Endothelial cell of umbilical vein (primary cell): ENCODE results near the gene FBLN2. TPM values are rescaled to one million over a fixed set of nuclear protein-coding genes. Genes with fewer than 3 reads are reported as not detected.

Source experiments
- BruUV-seq: library from RNA; stranded (reverse); fragments of 400-500 nt; replicated peaks from 2 replicates; lab custom pipeline; 2021; lab: Mats Ljungman, UMichigan
- CTCF ChIA-PET: fragments of 300-600, 350-600 bp; sonication (Branson Sonifier 250); formaldehyde crosslinking; loops from one replicate; lab custom pipeline; 2021; ENCODE audit warnings: antibody characterized with exemption, inconsistent platforms; lab: Charles Lee
- POLR2A ChIA-PET: fragments of 300-600, 350-600 bp; sonication (Branson Sonifier 250); formaldehyde crosslinking; loops from one replicate; lab custom pipeline; 2021; ENCODE audit warnings: antibody characterized with exemption, inconsistent platforms; lab: Charles Lee
- DNase-seq: peaks from one replicate; pipeline ENCODE4 v3.0.0-alpha.2; 2011; ENCODE audit warnings: low read depth, low spot score
- FAIRE-seq: peaks from 2 replicates; lab custom pipeline; 2011; peaks lifted over from hg19 to GRCh38; lab: Jason Lieb, UNC
- H2AFZ ChIP-seq: 2 replicates; pipeline ENCODE4 v1.6.0; 2012; ENCODE audit warnings: low read depth, low read length, control low read depth, inconsistent platforms
- H3K27ac ChIP-seq: 2 replicates; pipeline ENCODE4 v1.5.1; 2011; ENCODE audit warnings: low read depth, mild to moderate bottlenecking, control low read depth, low read length, moderate library complexity; ENCODE audit not compliant: insufficient read depth
- H3K27me3 ChIP-seq, 2 experiments: 2 replicates each; pipeline versions ENCODE4 v1.6.0 to v1.6.1; 2011; ENCODE audit warnings: low read length in 2 of 2, mixed read lengths in 1 of 2; ENCODE audit not compliant: control insufficient read depth in 2 of 2, insufficient read depth in 2 of 2
- H3K36me3 ChIP-seq, 2 experiments: 2 replicates in 1 of 2; 3 replicates in 1 of 2; pipeline ENCODE4 v1.5.1; 2011; ENCODE audit warnings: low read length in 2 of 2, mild to moderate bottlenecking in 1 of 2, moderate library complexity in 1 of 2; ENCODE audit not compliant: control insufficient read depth in 2 of 2, insufficient read depth in 2 of 2; ENCODE audit errors: extremely low read depth in 1 of 2
- H3K4me1 ChIP-seq: 3 replicates; pipeline ENCODE4 v1.5.1; 2011; ENCODE audit warnings: mild to moderate bottlenecking, low read length; ENCODE audit not compliant: control insufficient read depth, insufficient read depth; ENCODE audit errors: extremely low read depth
- H3K4me2 ChIP-seq: 2 replicates; pipeline ENCODE4 v1.6.1; 2011; ENCODE audit warnings: low read length, control low read depth, mixed read lengths; ENCODE audit not compliant: insufficient read depth
- H3K4me3 ChIP-seq, 3 experiments: fragments of 200-600 bp in 1 of 3; sonication (generic), shearing (Covaris generic) in 1 of 3; replicated peaks in 1 of 3; 2 replicates each; pipeline ENCODE4 v1.5.1; 2011 to 2016; ENCODE audit warnings: control low read depth in 3 of 3, low read length in 3 of 3, mild to moderate bottlenecking in 2 of 3, inconsistent platforms in 1 of 3, low read depth in 1 of 3, moderate library complexity in 1 of 3; ENCODE audit not compliant: insufficient read depth in 1 of 3
- H3K79me2 ChIP-seq: 2 replicates; pipeline ENCODE4 v1.6.0; 2012; ENCODE audit warnings: low read length, inconsistent platforms; ENCODE audit not compliant: control insufficient read depth, insufficient read depth
- H3K9ac ChIP-seq: replicated peaks from 2 replicates; pipeline ENCODE3; 2011; ENCODE audit warnings: low read length, control low read depth; ENCODE audit not compliant: insufficient read depth; ENCODE audit errors: extremely low read depth
- H3K9me1 ChIP-seq: replicated peaks from 3 replicates; pipeline ENCODE4 v1.6.0; 2011; ENCODE audit warnings: mild to moderate bottlenecking, low read length; ENCODE audit not compliant: control insufficient read depth, insufficient read depth; ENCODE audit errors: extremely low read depth
- H3K9me3 ChIP-seq: replicated peaks from 2 replicates; pipeline ENCODE4 v1.5.1; 2012; ENCODE audit warnings: low read length, inconsistent platforms; ENCODE audit not compliant: control insufficient read depth, insufficient read depth
- H4K20me1 ChIP-seq: replicated peaks from 2 replicates; pipeline ENCODE3; 2011; ENCODE audit warnings: mild to moderate bottlenecking, low read length; ENCODE audit not compliant: control insufficient read depth, insufficient read depth; ENCODE audit errors: extremely low read depth
- CTCF ChIP-seq, 2 donors: IDR thresholded peaks; 1 replicate in 1 of 2; 2 replicates in 1 of 2; pipeline ENCODE4 v1.5.1; 2011; ENCODE audit warnings: low read length in 2 of 2, mild to moderate bottlenecking in 2 of 2, moderate library complexity in 2 of 2, control low read depth in 1 of 2, inconsistent platforms in 1 of 2, low read depth in 1 of 2; ENCODE audit not compliant: insufficient read depth in 1 of 2; ENCODE audit errors: extremely low read depth in 1 of 2
- EZH2 ChIP-seq: IDR thresholded peaks from 2 replicates; pipeline ENCODE4 v1.6.1; 2012; ENCODE audit warnings: borderline replicate concordance, low read depth, mild to moderate bottlenecking, moderate library complexity, low read length, inconsistent platforms; ENCODE audit not compliant: severe bottlenecking
- GATA2 ChIP-seq: IDR thresholded peaks from 2 replicates; pipeline ENCODE4 v1.7.0; 2011; ENCODE audit warnings: low read depth, mild to moderate bottlenecking, moderate library complexity, mixed read lengths, low read length; ENCODE audit not compliant: insufficient read length, insufficient read depth
- JUN ChIP-seq: IDR thresholded peaks from 2 replicates; pipeline ENCODE4 v1.6.1; 2011; ENCODE audit warnings: borderline replicate concordance, low read depth; ENCODE audit not compliant: insufficient read length, insufficient read depth
- MAX ChIP-seq: IDR thresholded peaks from 2 replicates; pipeline ENCODE4 v1.6.1; 2011; ENCODE audit not compliant: insufficient read depth, insufficient read length
- POLR2A ChIP-seq: IDR thresholded peaks from 2 replicates; pipeline ENCODE4 v1.6.1; 2012; ENCODE audit warnings: low read depth, mild to moderate bottlenecking, control low read depth, low read length
- POLR2AphosphoS5 ChIP-seq: IDR thresholded peaks from 2 replicates; pipeline ENCODE4 v1.6.1; 2012; ENCODE audit warnings: low read depth, mild to moderate bottlenecking, control low read depth, low read length, moderate library complexity; ENCODE audit not compliant: insufficient read depth
- dilution Hi-C: fragments of 300-500 bp; cut with MboI; formaldehyde crosslinking; loops from one replicate; pipeline ENCODE4 v1.15.0; 2019; ENCODE audit warnings: low sequenced_read_pairs; ENCODE audit not compliant: extremely low pct_ligation_motif_present
- intact Hi-C: fragments of 100-400 bp; cut with micrococcal nuclease; formaldehyde crosslinking; loops from one replicate; pipeline ENCODE4 v1.10.0; 2022
- polyA plus RNA-seq, 4 experiments: library from polyadenylated mRNA; depleted of rRNA in 3 of 4; stranded (reverse) in 3 of 4; unstranded in 1 of 4; fragments of >200 nt; gene quantifications; 2 replicates each; pipeline versions ENCODE4 v1.2.1 to v1.2.3, GENCODE V29; 2011 to 2012; ENCODE audit warnings: missing spikeins in 1 of 4
- total RNA-seq: library from RNA; stranded (reverse); gene quantifications from 2 replicates; pipeline ENCODE4 v1.2.3, GENCODE V29; 2021

Gene FBLN2
- total and polyA plus RNA-seq, 2 donors (not counting 3 experiments of a cell fraction or from before 2014, with no cell fraction given), result 1.4 to 1.9 TPM

- no peak overlapping the region for H3K4me3 ChIP-seq
- H3K79me2 ChIP-seq, result no peaks in the 10 kb centered on the region
- H4K20me1 ChIP-seq, result no peaks in the 10 kb centered on the region
- no peaks in the 10 kb centered on the region for H3K4me1 ChIP-seq
- FAIRE-seq (no peak), DNase-seq (no peak)
- CTCF ChIA-PET, result interaction anchor here (0.8 to 1.2 kb wide), 2 partner anchors 8 to 41 kb away, joined by 3 to 4 read pairs; no protein-coding TSS in a partner anchor
- no peaks in the 10 kb centered on the region for H3K36me3 ChIP-seq
- H3K27ac ChIP-seq, result no peak overlapping the region
- intact Hi-C loops, result no loop called here
- POLR2A ChIA-PET, result no interaction called here
- BruUV-seq, result no TSS peak
- no peak overlapping the region for H3K9ac ChIP-seq
- H3K9me1 ChIP-seq, result no peaks in the 10 kb centered on the region
- no peaks in the 10 kb centered on the region for H3K27me3 ChIP-seq
- no peak for TF ChIP-seq POLR2AphosphoS5
- no peak for TF ChIP-seq CTCF (IDR thresholded peaks at IDR 0.05; ENCODE audit: extremely low read depth in 1 of 2, insufficient read depth in 1 of 2, low read depth in 1 of 2, low read length in 2 of 2)
- no peak overlapping the region for H2AFZ ChIP-seq
- no peak overlapping the region for H3K4me2 ChIP-seq
- dilution Hi-C loops, result no loop called here
- H3K9me3 ChIP-seq, result no peaks in the 10 kb centered on the region
Measured at GRCh38 chr3:13536832-13537231, 12.1 kb upstream of the FBLN2 start.

GRCh38 chr3:13537244-13537908, 11.5 kb upstream of the FBLN2 start:
- ChIA-PET CTCF (interaction anchor here (0.8 kb wide), 1 partner anchor 41 kb away, joined by 3 read pairs; no protein-coding TSS in a partner anchor), POLR2A (no interaction called here)
- no peaks in the 10 kb centered on the region for H4K20me1 ChIP-seq
- BruUV-seq, result no TSS peak
- no peak overlapping the region for H2AFZ ChIP-seq
- H3K4me2 ChIP-seq, result no peak overlapping the region
- H3K4me3 ChIP-seq, result no peak overlapping the region
- FAIRE-seq, result no peak
- TF ChIP-seq GATA2 (no peak), MAX (no peak), EZH2 (no peak), JUN (no peak), POLR2A (no peak), POLR2AphosphoS5 (no peak)
- H3K9me1 ChIP-seq, result no peaks in the 10 kb centered on the region
- no peaks in the 10 kb centered on the region for H3K36me3 ChIP-seq
- dilution Hi-C loops (no loop called here), intact Hi-C loops (no loop called here)
- no peaks in the 10 kb centered on the region for H3K79me2 ChIP-seq
- no peaks in the 10 kb centered on the region for H3K9me3 ChIP-seq
- no peaks in the 10 kb centered on the region for H3K27me3 ChIP-seq
- no peak overlapping the region for H3K9ac ChIP-seq
- no peak overlapping the region for H3K27ac ChIP-seq
- DNase-seq, result no peak
- no peaks in the 10 kb centered on the region for H3K4me1 ChIP-seq
